Measurements from ENCODE around the gene GDF10.
A peak's percentile ranks its signal among the peaks of the same experiment; 100 is the strongest.

GDF10 gene

GRCh38 chr10:47359101-47359500 lies 59.1 kb downstream of the GDF10 start:
- DNase-seq = no peak
- in situ Hi-C loops (cut with MboI; ENCODE audit: low pct_unique_long_range_greater_than_20kb, low sequenced_read_pairs) = no loop called here

GRCh38 chr10:47359626-47360418 lies 59.8 kb downstream of the GDF10 start:
- no peak for DNase-seq
- in situ Hi-C loops (cut with MboI; ENCODE audit: low pct_unique_long_range_greater_than_20kb, low sequenced_read_pairs) = no loop called here

DNA sequence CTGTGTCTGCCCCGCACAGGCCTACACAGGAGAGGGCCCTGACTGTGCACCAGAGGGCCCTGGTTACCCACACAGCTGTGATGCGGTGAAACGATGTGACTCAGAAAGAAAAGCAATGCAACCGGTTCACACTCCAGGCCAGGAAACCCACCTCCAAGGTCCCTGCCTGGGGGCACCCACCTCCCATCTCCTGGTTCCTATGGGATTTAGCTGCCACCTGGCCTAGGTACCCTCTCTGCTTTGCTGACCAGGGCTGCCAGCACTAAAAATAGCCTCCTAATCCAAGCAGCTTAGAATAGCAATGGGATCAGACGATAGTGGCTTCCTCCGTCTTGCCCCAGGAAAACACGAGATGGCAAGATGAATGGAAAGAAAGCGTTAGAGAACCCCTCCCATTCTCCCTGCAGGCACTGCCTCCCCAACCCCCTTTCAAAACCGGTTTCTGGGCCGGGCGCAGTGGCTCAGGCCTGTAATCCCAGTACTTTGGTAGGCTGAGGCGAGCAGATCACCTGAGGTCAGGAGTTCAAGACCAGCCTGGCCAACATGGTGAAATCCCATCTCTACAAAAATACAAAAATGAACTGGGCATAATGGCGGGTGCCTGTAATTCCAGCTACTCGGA lies 60.5 kb downstream of the GDF10 start:
- in situ Hi-C loops (cut with MboI; ENCODE audit: low pct_unique_long_range_greater_than_20kb, low sequenced_read_pairs) = no loop called here

GRCh38 chr10:47361293-47361692 lies 61.3 kb downstream of the GDF10 start:
- DNase-seq = peak; percentile 27
- in situ Hi-C loops (cut with MboI; ENCODE audit: low pct_unique_long_range_greater_than_20kb, low sequenced_read_pairs) = no loop called here

More for the DNA sequence above, 60.5 kb downstream of the GDF10 start:
- DNase-seq = no peak

DNA sequence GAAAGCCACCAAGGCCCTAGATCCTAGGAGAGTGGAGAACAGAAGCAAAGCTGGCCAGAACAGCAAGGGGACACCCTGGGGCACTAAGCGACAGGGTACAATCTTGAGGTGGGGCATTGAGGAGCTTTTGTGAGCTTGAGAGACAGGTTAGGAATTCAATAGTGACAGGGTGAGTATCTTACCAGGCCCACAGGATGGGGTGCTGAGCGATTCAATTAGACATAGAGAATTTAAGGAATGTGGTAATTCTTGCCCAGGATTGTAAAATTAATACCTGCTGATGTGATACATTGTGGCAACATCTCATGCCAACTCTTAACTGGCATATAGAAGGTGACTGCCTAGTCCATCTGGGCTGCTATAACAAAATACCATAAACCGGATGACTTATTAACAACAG lies 62.2 kb downstream of the GDF10 start:
- in situ Hi-C loops (cut with MboI; ENCODE audit: low pct_unique_long_range_greater_than_20kb, low sequenced_read_pairs) = no loop called here
- no peak for DNase-seq

Measured in KBM-7 (cell line).